H1 (cell line): ENCODE data around the gene RNF214. TPM values are rescaled to one million over a fixed set of nuclear protein-coding genes. Genes with fewer than 3 reads are reported as not detected.
"Not testable (repeated sequence)": the region's sequence is repeated elsewhere in the genome, so short reads cannot be mapped to it uniquely, and the experiment has no call there.

Experiments
- CTCF ChIA-PET: fragments of 300-600 bp; sonication (Branson Sonifier 250); formaldehyde crosslinking; loops from one replicate; lab custom pipeline; 2021; ENCODE audit not compliant: partially characterized antibody; lab: Charles Lee
- POLR2A ChIA-PET: fragments of 300-600 bp; sonication (Branson Sonifier 250); formaldehyde crosslinking; loops from one replicate; lab custom pipeline; 2021; ENCODE audit warnings: inconsistent platforms; ENCODE audit not compliant: partially characterized antibody; lab: Charles Lee
- DNase-seq, 2 experiments: peaks; one replicate each; pipeline versions ENCODE4 v3.0.0 to v3.0.0-alpha.2; 2010 to 2022; ENCODE audit warnings: low spot score in 2 of 2, low read depth in 1 of 2, mixed read lengths in 1 of 2
- FAIRE-seq: peaks from 2 replicates; lab custom pipeline; 2011; peaks lifted over from hg19 to GRCh38; lab: Jason Lieb, UNC
- H2AFZ ChIP-seq: 2 replicates; pipeline ENCODE4 v1.8.1; 2012; ENCODE audit warnings: low read length, inconsistent platforms
- H2AK5ac ChIP-seq: 2 replicates; pipeline ENCODE4 v1.6.1; 2013; ENCODE audit warnings: low read depth, low read length
- H2BK120ac ChIP-seq: replicated peaks from 2 replicates; pipeline ENCODE3; 2013; ENCODE audit warnings: low read depth, low read length, inconsistent platforms
- H2BK12ac ChIP-seq: 2 replicates; pipeline ENCODE4 v1.6.1; 2013; ENCODE audit warnings: low read depth, low read length
- H2BK15ac ChIP-seq: 2 replicates; pipeline ENCODE4 v1.6.1; 2013; ENCODE audit warnings: low read length
- H2BK20ac ChIP-seq: 2 replicates; pipeline ENCODE4 v1.6.1; 2013; ENCODE audit warnings: low read length
- H2BK5ac ChIP-seq: 2 replicates; pipeline ENCODE4 v1.6.1; 2013; ENCODE audit warnings: low read depth, low read length
- H3K14ac ChIP-seq: 2 replicates; pipeline ENCODE4 v1.6.1; 2013; ENCODE audit warnings: inconsistent platforms; ENCODE audit not compliant: insufficient read length
- H3K18ac ChIP-seq: 2 replicates; pipeline ENCODE4 v1.6.1; 2013; ENCODE audit warnings: low read length; ENCODE audit errors: extremely low read depth
- H3K23ac ChIP-seq: 2 replicates; pipeline ENCODE4 v1.6.1; 2013; ENCODE audit warnings: inconsistent platforms; ENCODE audit not compliant: insufficient read length
- H3K23me2 ChIP-seq: 2 replicates; pipeline ENCODE4 v1.6.1; 2013; ENCODE audit warnings: low read depth, low read length
- H3K27ac ChIP-seq: 2 replicates; pipeline ENCODE4 v1.6.1; 2011; ENCODE audit warnings: low read depth, low read length, inconsistent platforms
- H3K27me3 ChIP-seq, 4 experiments: replicated peaks in 1 of 4; 1 replicate in 1 of 4; 2 replicates in 3 of 4; pipeline versions ENCODE4 v1.6.1 to v1.8.1; 2011 to 2013; ENCODE audit warnings: low read length in 3 of 4, mild to moderate bottlenecking in 3 of 4, inconsistent platforms in 2 of 4, mixed read lengths in 2 of 4, moderate library complexity in 1 of 4; ENCODE audit not compliant: control insufficient read depth in 3 of 4, insufficient read depth in 3 of 4; ENCODE audit errors: extremely low read depth in 1 of 4
- H3K36me3 ChIP-seq, 4 experiments: 2 replicates each; pipeline versions ENCODE4 v1.6.1 to v1.8.1; 2011 to 2013; ENCODE audit warnings: mild to moderate bottlenecking in 4 of 4, low read length in 3 of 4, moderate library complexity in 2 of 4, control low read depth in 1 of 4, inconsistent platforms in 1 of 4; ENCODE audit not compliant: insufficient read depth in 4 of 4, control insufficient read depth in 2 of 4
- H3K4ac ChIP-seq: replicated peaks from 2 replicates; pipeline ENCODE3; 2013; ENCODE audit warnings: low read length, low read depth, mixed read lengths, inconsistent platforms; ENCODE audit not compliant: insufficient read length
- H3K4me1 ChIP-seq, 4 experiments: replicated peaks in 1 of 4; 1 replicate in 1 of 4; 2 replicates in 3 of 4; pipeline versions ENCODE4 v1.6.1 to v1.8.1; 2011 to 2013; ENCODE audit warnings: low read length in 3 of 4, inconsistent platforms in 2 of 4, mixed read lengths in 1 of 4; ENCODE audit not compliant: insufficient read depth in 4 of 4, control insufficient read depth in 3 of 4
- H3K4me2 ChIP-seq, 2 experiments: 2 replicates each; pipeline versions ENCODE4 v1.6.1 to v1.8.1; 2011 to 2013; ENCODE audit warnings: low read depth in 2 of 2, low read length in 2 of 2, control low read depth in 1 of 2, inconsistent platforms in 1 of 2, mild to moderate bottlenecking in 1 of 2; ENCODE audit not compliant: insufficient read depth in 1 of 2
- H3K4me3 ChIP-seq, 4 experiments: fragments of 200-600, 300-600 bp in 1 of 4; sonication (generic), shearing (Covaris generic), sonication (Bioruptor Twin) in 1 of 4; 2 replicates each; pipeline versions ENCODE4 v1.5.1 to v1.8.1; 2011 to 2016; ENCODE audit warnings: low read length in 4 of 4, low read depth in 3 of 4, control low read depth in 2 of 4, inconsistent platforms in 2 of 4, mild to moderate bottlenecking in 2 of 4, mixed read lengths in 1 of 4, moderate library complexity in 1 of 4; ENCODE audit not compliant: insufficient read depth in 2 of 4; ENCODE audit errors: extremely low read depth in 1 of 4
- H3K56ac ChIP-seq: replicated peaks from 2 replicates; pipeline ENCODE3; 2013; ENCODE audit warnings: low read depth, mild to moderate bottlenecking, mixed read lengths, low read length, inconsistent platforms; ENCODE audit not compliant: insufficient read length
- H3K79me1 ChIP-seq: 2 replicates; pipeline ENCODE4 v1.6.1; 2013; ENCODE audit warnings: low read depth, low read length, control low read depth
- H3K79me2 ChIP-seq, 2 experiments: 2 replicates each; pipeline versions ENCODE4 v1.6.1 to v1.8.1; 2012 to 2013; ENCODE audit warnings: low read length in 2 of 2, mild to moderate bottlenecking in 2 of 2, inconsistent platforms in 1 of 2; ENCODE audit not compliant: insufficient read depth in 2 of 2, control insufficient read depth in 1 of 2
- H3K9ac ChIP-seq, 4 experiments: replicated peaks in 1 of 4; 1 replicate in 1 of 4; 2 replicates in 3 of 4; pipeline versions ENCODE4 v1.6.1 to v1.8.1; 2011 to 2013; ENCODE audit warnings: low read depth in 3 of 4, low read length in 3 of 4, control low read depth in 2 of 4, mild to moderate bottlenecking in 2 of 4, moderate library complexity in 2 of 4, inconsistent platforms in 1 of 4; ENCODE audit errors: extremely low read depth in 1 of 4
- H3K9me3 ChIP-seq, 2 experiments: 2 replicates each; pipeline versions ENCODE4 v1.6.1 to v1.8.1; 2012 to 2013; ENCODE audit warnings: mild to moderate bottlenecking in 2 of 2, moderate library complexity in 2 of 2, control low read depth in 1 of 2, inconsistent platforms in 1 of 2, low read depth in 1 of 2, low read length in 1 of 2, mixed read lengths in 1 of 2; ENCODE audit not compliant: insufficient read depth in 2 of 2
- H4K20me1 ChIP-seq, 2 experiments: replicated peaks in 1 of 2; 2 replicates each; pipeline versions ENCODE3 to v1.8.1; 2011 to 2013; ENCODE audit warnings: inconsistent platforms in 2 of 2, low read length in 2 of 2, mild to moderate bottlenecking in 1 of 2; ENCODE audit not compliant: insufficient read depth in 2 of 2, control insufficient read depth in 1 of 2
- H4K5ac ChIP-seq: 2 replicates; pipeline ENCODE4 v1.6.1; 2013; ENCODE audit warnings: low read length, low read depth, mixed read lengths, inconsistent platforms; ENCODE audit not compliant: insufficient read length
- H4K8ac ChIP-seq: 2 replicates; pipeline ENCODE4 v1.8.0; 2013; ENCODE audit warnings: mild to moderate bottlenecking, moderate library complexity, low read length, inconsistent platforms; ENCODE audit not compliant: insufficient read depth; ENCODE audit errors: extremely low read depth
- H4K91ac ChIP-seq: replicated peaks from 2 replicates; pipeline ENCODE3; 2013; ENCODE audit warnings: low read length, mixed read lengths, inconsistent platforms; ENCODE audit not compliant: insufficient read length
- WGBS, 2 experiments: shearing (Covaris generic) in 1 of 2; methylation state at CpG; one replicate each; pipeline versions ENCODE4 v1.1.6 to v1.1.7; 2013 to 2015; ENCODE audit warnings: low lambda C conversion rate in 2 of 2, mixed read lengths in 2 of 2, inconsistent platforms in 1 of 2, low coverage in 1 of 2, missing lambda C conversion rate in 1 of 2; ENCODE audit not compliant: insufficient replicate concordance in 2 of 2, insufficient coverage in 1 of 2, insufficient read length in 1 of 2; ENCODE audit errors: extremely low coverage in 1 of 2, missing lambda C conversion rate in 1 of 2; 5-methylcytosine and 5-hydroxymethylcytosine counted together
- polyA plus RNA-seq, 7 experiments: library from polyadenylated mRNA; depleted of rRNA in 3 of 7; stranded (reverse) in 5 of 7; unstranded in 2 of 7; fragments of >200 nt in 5 of 7; fragments of 200-250 nt in 2 of 7; gene quantifications; 1 replicate in 5 of 7; 2 replicates in 1 of 7; 4 replicates in 1 of 7; pipeline versions ENCODE4 v1.2.1 to v1.2.3, GENCODE V29; 2011 to 2013; ENCODE audit warnings: missing spikeins in 2 of 7, mixed read lengths in 2 of 7
- total RNA-seq: library from RNA; stranded (reverse); fragmentation: NEBNext Ultra II Directional; extraction: Animal tissue kit (Norgen Biotek cat#: 25700); gene quantifications from 2 replicates; pipeline ENCODE4 v1.2.1, GENCODE V29; 2021

Gene RNF214
- total and polyA plus RNA-seq, 2 of the 8 experiments (the other 6 are each of a cell fraction or from before 2014, with no cell fraction given) = 34.9 to 35.6 TPM

GRCh38 chr11:117207481-117207880, 25.0 kb upstream of the RNF214 start:
- H3K79me2 ChIP-seq, H3K23ac ChIP-seq, H4K5ac ChIP-seq, H4K8ac ChIP-seq, H3K14ac ChIP-seq, H2BK15ac ChIP-seq, POLR2A ChIA-PET, H2BK5ac ChIP-seq, H3K27ac ChIP-seq, H2AFZ ChIP-seq, H4K91ac ChIP-seq, H3K27me3 ChIP-seq, H2BK20ac ChIP-seq, H3K4me3 ChIP-seq, H3K79me1 ChIP-seq, H3K9me3 ChIP-seq, H3K9ac ChIP-seq, CTCF ChIA-PET, H2BK12ac ChIP-seq, H3K18ac ChIP-seq, H3K4me2 ChIP-seq, H2AK5ac ChIP-seq, H3K36me3 ChIP-seq, DNase-seq, H3K4me1 ChIP-seq, H3K23me2 ChIP-seq, H3K56ac ChIP-seq, H3K4ac ChIP-seq, H4K20me1 ChIP-seq, H2BK120ac ChIP-seq, FAIRE-seq: not testable (repeated sequence)
- 92% methylated on average over 5 of the region's 5 CpGs; no CpG with 5 or more reads in 1 of the 2 experiments for WGBS, 2 experiments
